Neural cell (in vitro differentiated cells): ENCODE results near the gene C1QB. TPM values are rescaled to one million over a fixed set of nuclear protein-coding genes. Genes with fewer than 3 reads are reported as not detected.

Source experiments
- H2AFZ ChIP-seq: fragments of 200-600, 300-800 bp; sonication (generic), shearing (Covaris generic); 2 replicates; pipeline ENCODE4 v1.6.0; 2014; ENCODE audit warnings: low read depth, mild to moderate bottlenecking, antibody characterized with exemption, low read length, moderate library complexity
- H3F3A ChIP-seq: fragments of 200-600 bp; shearing (Covaris generic); 2 replicates; pipeline ENCODE4 v1.6.1; 2016; ENCODE audit warnings: mild to moderate bottlenecking, moderate library complexity, mixed read lengths, antibody characterized with exemption, low read length; ENCODE audit not compliant: insufficient read depth, poor library complexity, severe bottlenecking
- H3K27ac ChIP-seq: fragments of 200-600, 300-800 bp; sonication (generic), shearing (Covaris generic); 2 replicates; pipeline ENCODE4 v1.5.1; 2014; ENCODE audit warnings: mild to moderate bottlenecking, low read length, moderate library complexity
- H3K27me3 ChIP-seq: fragments of 300-800, 200-600 bp; sonication (generic), shearing (Covaris generic); 2 replicates; pipeline ENCODE4 v1.6.0; 2014; ENCODE audit warnings: mild to moderate bottlenecking, low read depth, low read length, moderate library complexity; ENCODE audit not compliant: insufficient read depth
- H3K36me3 ChIP-seq: fragments of 300-800, 200-600 bp; sonication (generic), shearing (Covaris generic); 2 replicates; pipeline ENCODE4 v1.5.1; 2014; ENCODE audit warnings: mild to moderate bottlenecking, antibody characterized with exemption, low read length, moderate library complexity; ENCODE audit not compliant: insufficient read depth
- H3K4me2 ChIP-seq: fragments of 300-800, 200-600 bp; sonication (generic), shearing (Covaris generic); 2 replicates; pipeline ENCODE4 v1.6.0; 2014; ENCODE audit warnings: mild to moderate bottlenecking, low read length
- H3K4me3 ChIP-seq: fragments of 300-800, 200-600 bp; sonication (generic), shearing (Covaris generic); 2 replicates; pipeline ENCODE4 v1.5.1; 2014; ENCODE audit warnings: mild to moderate bottlenecking, low read length, moderate library complexity
- H3K79me2 ChIP-seq: fragments of 200-600 bp; shearing (Covaris generic); replicated peaks from 2 replicates; pipeline ENCODE4 v1.6.0; 2014; ENCODE audit warnings: mild to moderate bottlenecking, low read length, moderate library complexity; ENCODE audit not compliant: insufficient read depth
- H3K9ac ChIP-seq: fragments of 300-800, 200-600 bp; sonication (generic), shearing (Covaris generic); 2 replicates; pipeline ENCODE4 v1.6.1; 2016; ENCODE audit warnings: mild to moderate bottlenecking, low read length, mixed read lengths
- H3K9me2 ChIP-seq: fragments of 200-600 bp; shearing (Covaris generic); 2 replicates; pipeline ENCODE4 v1.6.1; 2016; ENCODE audit warnings: mild to moderate bottlenecking, low read length, mixed read lengths; ENCODE audit not compliant: insufficient read depth
- H3K9me3 ChIP-seq: fragments of 200-600, 300-800 bp; sonication (generic), shearing (Covaris generic); 2 replicates; pipeline ENCODE4 v1.6.1; 2016; ENCODE audit warnings: mild to moderate bottlenecking, mixed run types, low read length, moderate library complexity, mixed read lengths
- H4K20me1 ChIP-seq: fragments of 200-600 bp; shearing (Covaris generic); 2 replicates; pipeline ENCODE4 v1.6.1; 2016; ENCODE audit warnings: mild to moderate bottlenecking, mixed run types; ENCODE audit not compliant: insufficient read depth
- CTCF ChIP-seq: fragments of 450-650 bp; IDR thresholded peaks from 2 replicates; pipeline ENCODE4 v1.5.1; 2014; ENCODE audit warnings: antibody characterized with exemption, mild to moderate bottlenecking, moderate library complexity; ENCODE audit not compliant: poor library complexity, severe bottlenecking
- EP300 ChIP-seq: fragments of 450-650 bp; conservative IDR thresholded peaks from 2 replicates; pipeline ENCODE4 v1.6.1; 2014; ENCODE audit warnings: antibody characterized with exemption, mild to moderate bottlenecking, moderate library complexity; ENCODE audit not compliant: poor library complexity, severe bottlenecking
- EZH2 ChIP-seq: fragments of 200-600, 300-800 bp; shearing (Covaris generic), sonication (generic); IDR thresholded peaks from 2 replicates; pipeline ENCODE4 v1.6.1; 2014; ENCODE audit warnings: antibody characterized with exemption, low read length, borderline replicate concordance, mild to moderate bottlenecking; ENCODE audit not compliant: insufficient read depth, poor library complexity, severe bottlenecking
- MXI1 ChIP-seq: fragments of 450-650 bp; conservative IDR thresholded peaks from 2 replicates; pipeline ENCODE4 v1.6.1; 2014; ENCODE audit warnings: antibody characterized with exemption, mild to moderate bottlenecking; ENCODE audit not compliant: poor library complexity, severe bottlenecking
- RAD21 ChIP-seq: fragments of 450-650 bp; conservative IDR thresholded peaks from 2 replicates; pipeline ENCODE4 v1.6.1; 2014; ENCODE audit warnings: antibody characterized with exemption, mild to moderate bottlenecking, moderate library complexity
- REST ChIP-seq: IDR thresholded peaks from 2 replicates; pipeline ENCODE4 v1.6.1; 2012; ENCODE audit warnings: borderline replicate concordance
- polyA plus RNA-seq: library from polyadenylated mRNA; depleted of rRNA; stranded (reverse); fragments of >200 nt; gene quantifications from 2 replicates; pipeline ENCODE4 v1.2.3, GENCODE V29; 2014

C1QB gene
- polyA plus RNA-seq, 1 donor from 2014 or later, result not detected

- no peak overlapping the region for H2AFZ ChIP-seq
- no peak overlapping the region for H3K9ac ChIP-seq
- no peaks in the 10 kb centered on the region for H3K79me2 ChIP-seq
- no peak overlapping the region for H3K4me2 ChIP-seq
- no peak overlapping the region for H3K27ac ChIP-seq
- no peaks in the 10 kb centered on the region for H3K9me2 ChIP-seq
- no peaks in the 10 kb centered on the region for H3K36me3 ChIP-seq
- no peak overlapping the region for H3K4me3 ChIP-seq
- H3F3A ChIP-seq, result no peaks in the 10 kb centered on the region
- no peaks in the 10 kb centered on the region for H4K20me1 ChIP-seq
- H3K9me3 ChIP-seq, result no peaks in the 10 kb centered on the region
- TF ChIP-seq EP300, result no peak
- no peak for TF ChIP-seq MXI1
- no peak for TF ChIP-seq CTCF
- no peak for TF ChIP-seq REST
- no peak for TF ChIP-seq EZH2
- no peaks in the 10 kb centered on the region for H3K27me3 ChIP-seq
Measured at GRCh38 chr1:22627331-22627730, 25.7 kb upstream of the C1QB start.

- Histone ChIP-seq H3K9me2 (no peaks in the 10 kb centered on the region), H3K27me3 (no peaks in the 10 kb centered on the region), H3K9ac (no peak overlapping the region), H3F3A (no peaks in the 10 kb centered on the region), H3K4me3 (no peak overlapping the region), H3K4me2 (no peak overlapping the region), H2AFZ (no peak overlapping the region), H4K20me1 (no peaks in the 10 kb centered on the region), H3K36me3 (no peaks in the 10 kb centered on the region), H3K9me3 (no peaks in the 10 kb centered on the region), H3K79me2 (no peaks in the 10 kb centered on the region), H3K27ac (no peak overlapping the region)
- TF ChIP-seq RAD21, result no peak
- TF ChIP-seq REST, result no peak
- TF ChIP-seq EZH2, result no peak
- no peak for TF ChIP-seq EP300
Measured at GRCh38 chr1:22628698-22629444, 24.2 kb upstream of the C1QB start.
